Small intestine (tissue), 7 donors: Measurements from ENCODE around the gene PTPN20. TPM values are rescaled to one million over a fixed set of nuclear protein-coding genes. Genes with fewer than 3 reads are reported as not detected.

Experiments
- DNase-seq, 2 donors: peaks; one replicate each; pipeline versions ENCODE4 v3.0.0 to v3.0.0-alpha.2; 2013
- FAIRE-seq: peaks from 2 replicates; lab custom pipeline; 2012; peaks lifted over from hg19 to GRCh38; lab: Jason Lieb, UNC
- H3K27ac ChIP-seq, 3 donors: one replicate each; pipeline ENCODE4 v1.5.1; 2013; ENCODE audit warnings: low read length in 2 of 3, mild to moderate bottlenecking in 2 of 3, control low read depth in 1 of 3, inconsistent platforms in 1 of 3, low read depth in 1 of 3, moderate library complexity in 1 of 3
- H3K27me3 ChIP-seq, 3 donors: one replicate each; pipeline ENCODE4 v1.6.1; 2013; ENCODE audit warnings: low read length in 3 of 3, inconsistent platforms in 1 of 3; ENCODE audit not compliant: control insufficient read depth in 3 of 3, insufficient read depth in 3 of 3
- H3K36me3 ChIP-seq, 3 donors: one replicate each; pipeline ENCODE4 v1.6.1; 2013; ENCODE audit warnings: low read length in 3 of 3, inconsistent platforms in 1 of 3, low read depth in 1 of 3, mild to moderate bottlenecking in 1 of 3, moderate library complexity in 1 of 3; ENCODE audit not compliant: control insufficient read depth in 3 of 3, insufficient read depth in 2 of 3
- H3K4me1 ChIP-seq, 3 donors: one replicate each; pipeline ENCODE4 v1.6.1; 2013; ENCODE audit warnings: low read length in 2 of 3, inconsistent platforms in 1 of 3, low read depth in 1 of 3, mild to moderate bottlenecking in 1 of 3, moderate library complexity in 1 of 3; ENCODE audit not compliant: control insufficient read depth in 3 of 3, insufficient read depth in 2 of 3
- H3K4me3 ChIP-seq, 3 donors: one replicate each; pipeline ENCODE4 v1.5.1; 2013; ENCODE audit warnings: low read length in 3 of 3, control low read depth in 1 of 3, inconsistent platforms in 1 of 3, low read depth in 1 of 3, mild to moderate bottlenecking in 1 of 3, moderate library complexity in 1 of 3
- H3K9me3 ChIP-seq, 2 donors: one replicate each; pipeline ENCODE4 v1.6.1; 2013; ENCODE audit warnings: low read depth in 1 of 2, low read length in 1 of 2; ENCODE audit not compliant: control insufficient read depth in 2 of 2, insufficient read depth in 1 of 2
- WGBS, 3 donors: extraction: QIAGEN DNeasy Blood & Tissue Kit; methylation state at CpG; one replicate each; pipeline ENCODE4 v1.1.7; 2013; 5-methylcytosine and 5-hydroxymethylcytosine counted together
- polyA plus RNA-seq, 4 donors: library from polyadenylated mRNA; stranded (reverse) in 3 of 4; unstranded in 1 of 4; fragments of 200-250 nt in 3 of 4; fragments of 120-200 nt in 1 of 4; gene quantifications; one replicate each; pipeline versions ENCODE4 v1.2.1 to v1.2.3, GENCODE V29; 2013
- donor health status: healthy with polysubstance abuse.
- donor health status: control.
- donor health status: control.
- donor health status: Bipolar disorder and iron deficiency.
- donor health status: healthy.

The PTPN20 gene
- polyA plus RNA-seq, 4 donors, result 0.45 to 0.81 (median 0.74) TPM

GRCh38 chr10:47010036-47010435, 98.8 kb downstream of the PTPN20 start:
- 87 to 88% (median 87%) methylated on average over 3 of the region's 3 CpGs for WGBS, 3 donors
- Histone ChIP-seq H3K36me3 (no peaks in the 10 kb centered on the region), H3K4me1 (peaks cover 0 to 3% (median 0%) of the 10 kb centered on the region in 3 donors), H3K27ac (peak overlapping the region in 1 of 3 donors; percentile 3), H3K27me3 (peaks cover 0 to 4% (median 0%) of the 10 kb centered on the region in 3 donors), H3K4me3 (no peak overlapping the region), H3K9me3 (no peaks in the 10 kb centered on the region)
- no peak for DNase-seq
- no peak for FAIRE-seq

- Histone ChIP-seq H3K9me3 (no peaks in the 10 kb centered on the region), H3K4me1 (peaks cover 0 to 3% (median 0%) of the 10 kb centered on the region in 3 donors), H3K27ac (no peak overlapping the region), H3K4me3 (no peak overlapping the region), H3K36me3 (no peaks in the 10 kb centered on the region), H3K27me3 (peaks cover 0 to 4% (median 0%) of the 10 kb centered on the region in 3 donors)
- no peak for DNase-seq
- FAIRE-seq, result no peak
Observed at GRCh38 chr10:47012214-47012613, 101.0 kb downstream of the PTPN20 start.

- Histone ChIP-seq H3K4me1 (peaks cover 0 to 3% (median 0%) of the 10 kb centered on the region in 3 donors), H3K27ac (no peak overlapping the region), H3K36me3 (no peaks in the 10 kb centered on the region), H3K4me3 (no peak overlapping the region), H3K9me3 (no peaks in the 10 kb centered on the region), H3K27me3 (peaks cover 0 to 4% (median 0%) of the 10 kb centered on the region in 3 donors)
- FAIRE-seq (no peak), DNase-seq (no peak)
- 65 to 80% (median 75%) methylated on average over 14 of the region's 14 CpGs for WGBS, 3 donors
Observed at GRCh38 chr10:47013507-47014154, 102.4 kb downstream of the PTPN20 start.

- no peak overlapping the region for H3K27ac ChIP-seq
- H3K4me1 ChIP-seq, result no peaks in the 10 kb centered on the region
- no peaks in the 10 kb centered on the region for H3K9me3 ChIP-seq
- no peak overlapping the region for H3K4me3 ChIP-seq
- H3K27me3 ChIP-seq, result no peaks in the 10 kb centered on the region
- no peak for DNase-seq
- no peak for FAIRE-seq
- H3K36me3 ChIP-seq, result no peaks in the 10 kb centered on the region
Observed at GRCh38 chr10:47015404-47015803, 104.2 kb downstream of the PTPN20 start.

GRCh38 chr10:47016564-47016963, 105.3 kb downstream of the PTPN20 start:
- 85 to 91% (median 87%) methylated on average over 8 of the region's 8 CpGs for WGBS, 3 donors
- H3K27ac ChIP-seq, result no peak overlapping the region
- H3K36me3 ChIP-seq, result no peaks in the 10 kb centered on the region
- no peaks in the 10 kb centered on the region for H3K27me3 ChIP-seq
- no peaks in the 10 kb centered on the region for H3K4me1 ChIP-seq
- no peak for FAIRE-seq
- H3K9me3 ChIP-seq, result no peaks in the 10 kb centered on the region
- DNase-seq, result no peak
- no peak overlapping the region for H3K4me3 ChIP-seq

- FAIRE-seq (no peak), DNase-seq (no peak)
- 79 to 87% (median 85%) methylated on average over 2 of the region's 2 CpGs for WGBS, 3 donors
- H3K4me3 ChIP-seq, result no peak overlapping the region
- H3K27ac ChIP-seq, result no peak overlapping the region
- H3K27me3 ChIP-seq, result no peaks in the 10 kb centered on the region
- H3K36me3 ChIP-seq, result no peaks in the 10 kb centered on the region
- no peaks in the 10 kb centered on the region for H3K4me1 ChIP-seq
- no peaks in the 10 kb centered on the region for H3K9me3 ChIP-seq
Observed at GRCh38 chr10:47018026-47018735, 107.0 kb downstream of the PTPN20 start.

GRCh38 chr10:47019155-47020145, 108.2 kb downstream of the PTPN20 start:
- no peak overlapping the region for H3K27ac ChIP-seq
- H3K9me3 ChIP-seq, result no peaks in the 10 kb centered on the region
- no peaks in the 10 kb centered on the region for H3K27me3 ChIP-seq
- no peak for DNase-seq
- 68 to 72% (median 70%) methylated on average over 8 of the region's 8 CpGs for WGBS, 3 donors
- FAIRE-seq, result no peak
- H3K4me1 ChIP-seq, result no peaks in the 10 kb centered on the region
- H3K4me3 ChIP-seq, result no peak overlapping the region
- H3K36me3 ChIP-seq, result no peaks in the 10 kb centered on the region

- DNase-seq (no peak), FAIRE-seq (no peak)
- WGBS, 3 donors, result 75 to 88% (median 88%) methylated on average over 5 of the region's 5 CpGs
Observed at GRCh38 chr10:47020471-47020870, 109.2 kb downstream of the PTPN20 start.

More at GRCh38 chr10:47020471-47020870, 109.2 kb downstream of the PTPN20 start:
- Histone ChIP-seq H3K4me3 (no peak overlapping the region), H3K36me3 (no peaks in the 10 kb centered on the region), H3K27me3 (no peaks in the 10 kb centered on the region), H3K4me1 (no peaks in the 10 kb centered on the region), H3K9me3 (no peaks in the 10 kb centered on the region), H3K27ac (no peak overlapping the region)
